Keratinocyte (primary cell): ENCODE data around the gene FAM32A.

Experiments used
- CTCF ChIP-seq, 3 experiments: IDR thresholded peaks in 1 of 3; conservative IDR thresholded peaks in 1 of 3; optimal IDR thresholded peaks in 1 of 3; 2 replicates in 2 of 3; 3 replicates in 1 of 3; pipeline versions ENCODE3 to v1.5.1; 2011; ENCODE audit warnings: low read length in 3 of 3, mild to moderate bottlenecking in 3 of 3, moderate library complexity in 2 of 3, control low read depth in 1 of 3, inconsistent platforms in 1 of 3; ENCODE audit not compliant: insufficient read depth in 2 of 3; ENCODE audit errors: extremely low read depth in 1 of 3
- EZH2 ChIP-seq: IDR thresholded peaks from one replicate; pipeline ENCODE4 v1.6.1; 2012; ENCODE audit warnings: inconsistent platforms, mild to moderate bottlenecking, low read length, moderate library complexity

- TF ChIP-seq CTCF (optimal IDR thresholded peaks at IDR 0.05 in 1 of 3, IDR thresholded peaks at IDR 0.05 in 1 of 3, conservative IDR thresholded peaks at IDR 0.05 in 1 of 3; ENCODE audit: extremely low read depth in 1 of 3, insufficient read depth in 2 of 3, low read length in 3 of 3) (no peak), EZH2 (no peak)
These were observed 25.6 kb upstream of the FAM32A start for GRCh38 chr19:16159655-16160054.
